WTC11 (cell line): Measurements from ENCODE around the gene NDUFS6. TPM values are rescaled to one million over a fixed set of nuclear protein-coding genes. Genes with fewer than 3 reads are reported as not detected.
A peak's percentile ranks its signal among the peaks of the same experiment; 100 is the strongest.

Source experiments
- ATAC-seq: fragments of 200-7000 bp; cut with Tn5 transposase; 2 replicates; pipeline ENCODE4 v1.10.0; 2021; ENCODE audit warnings: mild to moderate bottlenecking, moderate library complexity
- CTCF ChIA-PET: fragments of 300-600 bp; sonication (Branson Sonifier 250); formaldehyde crosslinking; loops from one replicate; lab custom pipeline; 2021; ENCODE audit warnings: antibody characterized with exemption; lab: Charles Lee
- POLR2A ChIA-PET: fragments of 350-600 bp; sonication (Branson Sonifier 250); formaldehyde crosslinking; loops from one replicate; lab custom pipeline; 2021; ENCODE audit warnings: antibody characterized with exemption; lab: Charles Lee
- DNase-seq: peaks from one replicate; pipeline ENCODE4 v3.0.0; 2021; ENCODE audit warnings: low spot score
- H3K27ac Mint-ChIP-seq: 2 replicates; pipeline ENCODE4 v1.8.0; 2021; ENCODE audit warnings: mixed read lengths
- H3K27me3 Mint-ChIP-seq: 2 replicates; pipeline ENCODE4 v1.8.0; 2021; ENCODE audit warnings: low read depth, mild to moderate bottlenecking, moderate library complexity, mixed read lengths
- H3K36me3 Mint-ChIP-seq: 2 replicates; pipeline ENCODE4 v1.8.0; 2021; ENCODE audit warnings: mixed read lengths
- H3K4me1 Mint-ChIP-seq: 2 replicates; pipeline ENCODE4 v1.8.0; 2022; ENCODE audit warnings: mixed read lengths
- H3K4me3 Mint-ChIP-seq: 2 replicates; pipeline ENCODE4 v1.8.0; 2021; ENCODE audit warnings: mild to moderate bottlenecking, moderate library complexity, mixed read lengths
- H3K9me3 Mint-ChIP-seq: 2 replicates; pipeline ENCODE4 v1.8.0; 2021; ENCODE audit warnings: mixed read lengths
- ATF2 ChIP-seq: sonication (generic); formaldehyde crosslinking; IDR thresholded peaks from 2 replicates; pipeline ENCODE4 v1.8.1; 2022; ENCODE audit warnings: low read depth, missing genetic modification reagents, borderline replicate concordance
- CBFB ChIP-seq: sonication (generic); formaldehyde crosslinking; IDR thresholded peaks from 2 replicates; pipeline ENCODE4 v1.8.1; 2022; ENCODE audit warnings: mild to moderate bottlenecking, low read depth, missing genetic modification reagents
- ETV6 ChIP-seq: sonication (generic); formaldehyde crosslinking; IDR thresholded peaks from 2 replicates; pipeline ENCODE4 v1.8.1; 2022; ENCODE audit warnings: mild to moderate bottlenecking, missing genetic modification reagents
- FOXK1 ChIP-seq: sonication (generic); formaldehyde crosslinking; IDR thresholded peaks from 2 replicates; pipeline ENCODE4 v1.8.0; 2022; ENCODE audit warnings: mild to moderate bottlenecking, moderate library complexity, missing genetic modification reagents
- FOXP1 ChIP-seq: sonication (generic); formaldehyde crosslinking; IDR thresholded peaks from 2 replicates; pipeline ENCODE4 v1.8.0; 2022; ENCODE audit warnings: missing genetic modification reagents, mild to moderate bottlenecking, moderate library complexity, borderline replicate concordance
- GTF2I ChIP-seq: fragments of 250-450 bp; sonication (Bioruptor Pico); conservative IDR thresholded peaks from 2 replicates; pipeline ENCODE4 v1.4.0; 2021; ENCODE audit warnings: mild to moderate bottlenecking
- MLX ChIP-seq: sonication (generic); formaldehyde crosslinking; IDR thresholded peaks from 2 replicates; pipeline ENCODE4 v1.8.1; 2023; ENCODE audit warnings: mild to moderate bottlenecking, missing genetic modification reagents, moderate library complexity
- NFYB ChIP-seq: sonication (generic); formaldehyde crosslinking; conservative IDR thresholded peaks from 2 replicates; pipeline ENCODE4 v1.8.0; 2022; ENCODE audit warnings: low read depth, missing genetic modification reagents
- NR2C2 ChIP-seq: sonication (generic); formaldehyde crosslinking; IDR thresholded peaks from 2 replicates; pipeline ENCODE4 v1.8.0; 2022; ENCODE audit warnings: mild to moderate bottlenecking, missing genetic modification reagents
- PRRX2 ChIP-seq: fragments of 250-450 bp; sonication (Bioruptor Pico); IDR thresholded peaks from 2 replicates; pipeline ENCODE4 v1.8.0; 2021; ENCODE audit warnings: mild to moderate bottlenecking
- SMAD3 ChIP-seq: sonication (generic); formaldehyde crosslinking; IDR thresholded peaks from 2 replicates; pipeline ENCODE4 v1.8.0; 2022; ENCODE audit warnings: missing genetic modification reagents, mild to moderate bottlenecking, borderline replicate concordance
- ZNF317 ChIP-seq: sonication (generic); formaldehyde crosslinking; IDR thresholded peaks from 2 replicates; pipeline ENCODE4 v1.8.1; 2023; ENCODE audit warnings: low read depth, mild to moderate bottlenecking, moderate library complexity, missing genetic modification reagents, borderline replicate concordance
- ZNF512 ChIP-seq: sonication (generic); formaldehyde crosslinking; IDR thresholded peaks from 2 replicates; pipeline ENCODE4 v1.8.1; 2022; ENCODE audit warnings: missing genetic modification reagents, borderline replicate concordance
- ZNF671 ChIP-seq: fragments of 250-450 bp; sonication (Bioruptor Pico); IDR thresholded peaks from 2 replicates; pipeline ENCODE4 v1.8.0; 2021; ENCODE audit warnings: mild to moderate bottlenecking
- ZSCAN18 ChIP-seq: fragments of 250-450 bp; sonication (Bioruptor Pico); IDR thresholded peaks from 2 replicates; pipeline ENCODE4 v2.1.2; 2022; ENCODE audit warnings: mild to moderate bottlenecking, moderate library complexity
- total RNA-seq: library from RNA; stranded (reverse); gene quantifications from 3 replicates; pipeline ENCODE4 v1.2.3, GENCODE V29; 2021
- TF ChIP-seq, protein P1 (sequence below): fragments of 200-600 bp; IDR thresholded peaks from 2 replicates; pipeline ENCODE4 v1.8.0; 2022; ENCODE audit warnings: antibody characterized with exemption

Gene NDUFS6
- total RNA-seq, 1 experiment from 2014 or later = 84.3 TPM

DNA sequence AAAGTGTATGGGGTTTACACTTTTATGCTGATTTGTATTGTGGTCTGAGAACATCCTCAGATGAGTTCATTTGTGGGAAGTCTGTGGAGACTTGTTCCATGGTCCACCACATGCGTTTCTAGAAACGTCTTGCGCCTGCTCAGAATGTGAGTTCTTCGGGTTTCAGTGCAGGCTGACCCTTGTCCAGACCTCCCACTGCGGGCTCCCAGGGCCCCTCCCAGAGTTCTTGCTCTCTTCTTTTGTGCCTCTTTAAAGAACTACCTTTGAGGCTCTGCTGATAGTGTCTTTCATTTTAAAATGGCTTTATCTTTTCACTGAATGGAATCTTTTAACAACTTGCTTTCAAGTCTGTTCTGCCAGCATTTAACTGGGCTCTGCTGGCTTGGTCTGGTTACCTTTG is 17.6 kb downstream of the NDUFS6 start:
- peak overlapping the region; percentile 84; the same call in 1 of the 2 replicates for H3K27ac Mint-ChIP-seq
- ChIA-PET CTCF (interaction anchor here (1.3 kb wide), 1 partner anchor 65 kb away, joined by 3 read pairs; no protein-coding TSS in a partner anchor), POLR2A (no interaction called here)
- no peaks in the 10 kb centered on the region for H3K27me3 Mint-ChIP-seq
- H3K4me3 Mint-ChIP-seq = no peak overlapping the region
- peaks cover 21% of the 10 kb centered on the region for H3K4me1 Mint-ChIP-seq
- no peak for ATAC-seq
- TF ChIP-seq MLX (CRISPR knock-in tag) (no peak), ZSCAN18 (CRISPR knock-in tag) (no peak), NFYB (CRISPR knock-in tag) (no peak), NR2C2 (CRISPR knock-in tag) (no peak), ETV6 (CRISPR knock-in tag) (no peak), ZNF317 (CRISPR knock-in tag) (no peak)
- DNase-seq = no peak
- no peaks in the 10 kb centered on the region for H3K9me3 Mint-ChIP-seq
- peaks cover 80% of the 10 kb centered on the region for H3K36me3 Mint-ChIP-seq

DNA sequence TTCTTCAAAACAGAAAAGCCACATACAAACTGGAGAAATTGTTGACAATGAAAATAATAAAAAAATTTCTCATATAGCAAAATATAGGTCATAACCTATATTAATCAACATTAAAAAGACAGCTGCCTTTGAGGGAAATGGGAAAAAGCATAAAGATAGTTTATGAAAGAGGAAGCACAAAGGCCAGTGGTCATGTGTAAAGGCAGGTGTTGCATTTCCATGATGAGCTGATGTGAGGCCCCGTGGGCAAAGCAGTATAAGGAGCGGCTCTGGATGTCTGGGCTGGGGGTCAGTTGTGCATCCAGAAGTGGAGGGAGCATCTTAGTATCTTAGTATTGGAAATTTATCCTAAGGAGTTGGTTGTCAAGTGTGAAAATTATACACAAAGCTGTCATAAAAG is 18.3 kb downstream of the NDUFS6 start:
- H3K4me3 Mint-ChIP-seq = no peak overlapping the region
- peaks cover 76% of the 10 kb centered on the region for H3K36me3 Mint-ChIP-seq
- ATAC-seq (no peak), DNase-seq (no peak)
- no peak overlapping the region for H3K27ac Mint-ChIP-seq
- TF ChIP-seq, protein P1, sequence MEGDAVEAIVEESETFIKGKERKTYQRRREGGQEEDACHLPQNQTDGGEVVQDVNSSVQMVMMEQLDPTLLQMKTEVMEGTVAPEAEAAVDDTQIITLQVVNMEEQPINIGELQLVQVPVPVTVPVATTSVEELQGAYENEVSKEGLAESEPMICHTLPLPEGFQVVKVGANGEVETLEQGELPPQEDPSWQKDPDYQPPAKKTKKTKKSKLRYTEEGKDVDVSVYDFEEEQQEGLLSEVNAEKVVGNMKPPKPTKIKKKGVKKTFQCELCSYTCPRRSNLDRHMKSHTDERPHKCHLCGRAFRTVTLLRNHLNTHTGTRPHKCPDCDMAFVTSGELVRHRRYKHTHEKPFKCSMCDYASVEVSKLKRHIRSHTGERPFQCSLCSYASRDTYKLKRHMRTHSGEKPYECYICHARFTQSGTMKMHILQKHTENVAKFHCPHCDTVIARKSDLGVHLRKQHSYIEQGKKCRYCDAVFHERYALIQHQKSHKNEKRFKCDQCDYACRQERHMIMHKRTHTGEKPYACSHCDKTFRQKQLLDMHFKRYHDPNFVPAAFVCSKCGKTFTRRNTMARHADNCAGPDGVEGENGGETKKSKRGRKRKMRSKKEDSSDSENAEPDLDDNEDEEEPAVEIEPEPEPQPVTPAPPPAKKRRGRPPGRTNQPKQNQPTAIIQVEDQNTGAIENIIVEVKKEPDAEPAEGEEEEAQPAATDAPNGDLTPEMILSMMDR = no peak
- TF ChIP-seq ZNF671 (CRISPR knock-in tag) = no peak
- no peak for TF ChIP-seq FOXK1
- TF ChIP-seq CBFB (CRISPR knock-in tag) = no peak
- TF ChIP-seq SMAD3 (CRISPR knock-in tag) = no peak
- no peak for TF ChIP-seq GTF2I
- no peak for TF ChIP-seq FOXP1
- no peak for TF ChIP-seq PRRX2 (CRISPR knock-in tag)
- TF ChIP-seq, all 79 proteins: peak for 0
- Mint-ChIP-seq H3K9me3 (no peaks in the 10 kb centered on the region), H3K27me3 (no peaks in the 10 kb centered on the region), H3K4me1 (peaks cover 21% of the 10 kb centered on the region)
- ChIA-PET CTCF (interaction anchor here (1.4 kb wide), 1 partner anchor 56 kb away, joined by 6 read pairs; no protein-coding TSS in a partner anchor), POLR2A (no interaction called here)

DNA sequence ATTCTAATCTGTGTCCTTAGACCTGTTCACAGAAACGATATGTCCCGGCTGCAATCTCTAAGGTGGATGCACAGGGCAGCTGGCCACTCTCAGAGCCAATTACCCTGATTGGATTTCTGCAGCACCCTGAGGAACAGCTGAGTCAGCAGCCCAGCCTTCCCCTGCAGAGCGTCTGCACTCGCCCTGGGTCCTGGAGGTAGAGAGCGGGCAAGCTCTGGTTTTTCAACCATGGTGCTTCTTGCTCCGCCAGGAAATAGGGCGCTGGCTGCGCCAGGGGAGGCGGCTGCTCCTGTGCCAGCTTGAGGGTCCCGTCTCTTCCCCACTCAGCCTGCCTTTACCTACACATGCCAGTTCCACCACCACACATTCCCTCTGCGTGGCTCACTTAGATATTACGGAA is 19.2 kb downstream of the NDUFS6 start:
- no peak for TF ChIP-seq ATF2
- no peak for TF ChIP-seq ZNF512 (CRISPR knock-in tag)
- Mint-ChIP-seq H3K36me3 (peaks cover 68% of the 10 kb centered on the region), H3K27me3 (no peaks in the 10 kb centered on the region), H3K4me3 (no peak overlapping the region), H3K9me3 (no peaks in the 10 kb centered on the region), H3K27ac (no peak overlapping the region), H3K4me1 (peaks cover 21% of the 10 kb centered on the region)
- ATAC-seq (no peak), DNase-seq (no peak)
- ChIA-PET POLR2A (interaction anchor here (0.6 kb wide), 1 partner anchor 418 kb away, joined by 4 read pairs; no protein-coding TSS in a partner anchor), CTCF (interaction anchor here (1.4 kb wide), 1 partner anchor 57 kb away, joined by 6 read pairs; no protein-coding TSS in a partner anchor)
